C4-2B (cell line): Measurements from ENCODE around the gene PDPK1.

Experiments used
- H3K27ac ChIP-seq: fragments of 450-650 bp; 2 replicates; pipeline ENCODE4 v1.5.1; 2017
- ZFX ChIP-seq: fragments of 450-650 bp; IDR thresholded peaks from 2 replicates; pipeline ENCODE4 v1.6.1; 2017
- TF ChIP-seq, protein P1 (sequence below): fragments of 450-650 bp; conservative IDR thresholded peaks from 2 replicates; pipeline ENCODE4 v1.5.1; 2017; ENCODE audit warnings: mild to moderate bottlenecking

PDPK1 gene

DNA sequence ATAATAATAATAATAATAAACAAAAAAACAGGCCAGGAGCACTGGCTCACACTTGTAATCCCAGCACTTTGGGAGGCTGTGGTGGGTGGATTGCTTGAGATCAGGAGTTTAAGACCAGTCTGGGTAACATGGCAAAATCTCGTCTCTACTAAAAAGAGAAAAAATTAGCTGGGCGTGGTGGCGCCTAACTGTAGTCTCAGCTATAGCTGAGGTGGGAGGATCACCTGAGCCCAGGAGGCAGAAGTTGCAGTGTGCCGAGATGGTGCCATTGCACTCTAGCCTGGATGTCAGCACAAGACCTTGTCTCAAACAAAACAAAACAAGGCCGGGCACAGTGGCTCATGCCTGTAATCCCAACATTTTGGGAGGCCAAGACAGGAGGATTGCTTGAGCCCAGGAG lies 42.8 kb upstream of the PDPK1 start:
- TF ChIP-seq, protein P1, sequence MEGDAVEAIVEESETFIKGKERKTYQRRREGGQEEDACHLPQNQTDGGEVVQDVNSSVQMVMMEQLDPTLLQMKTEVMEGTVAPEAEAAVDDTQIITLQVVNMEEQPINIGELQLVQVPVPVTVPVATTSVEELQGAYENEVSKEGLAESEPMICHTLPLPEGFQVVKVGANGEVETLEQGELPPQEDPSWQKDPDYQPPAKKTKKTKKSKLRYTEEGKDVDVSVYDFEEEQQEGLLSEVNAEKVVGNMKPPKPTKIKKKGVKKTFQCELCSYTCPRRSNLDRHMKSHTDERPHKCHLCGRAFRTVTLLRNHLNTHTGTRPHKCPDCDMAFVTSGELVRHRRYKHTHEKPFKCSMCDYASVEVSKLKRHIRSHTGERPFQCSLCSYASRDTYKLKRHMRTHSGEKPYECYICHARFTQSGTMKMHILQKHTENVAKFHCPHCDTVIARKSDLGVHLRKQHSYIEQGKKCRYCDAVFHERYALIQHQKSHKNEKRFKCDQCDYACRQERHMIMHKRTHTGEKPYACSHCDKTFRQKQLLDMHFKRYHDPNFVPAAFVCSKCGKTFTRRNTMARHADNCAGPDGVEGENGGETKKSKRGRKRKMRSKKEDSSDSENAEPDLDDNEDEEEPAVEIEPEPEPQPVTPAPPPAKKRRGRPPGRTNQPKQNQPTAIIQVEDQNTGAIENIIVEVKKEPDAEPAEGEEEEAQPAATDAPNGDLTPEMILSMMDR, result no peak
- TF ChIP-seq ZFX, result no peak
- no peak overlapping the region for H3K27ac ChIP-seq

DNA sequence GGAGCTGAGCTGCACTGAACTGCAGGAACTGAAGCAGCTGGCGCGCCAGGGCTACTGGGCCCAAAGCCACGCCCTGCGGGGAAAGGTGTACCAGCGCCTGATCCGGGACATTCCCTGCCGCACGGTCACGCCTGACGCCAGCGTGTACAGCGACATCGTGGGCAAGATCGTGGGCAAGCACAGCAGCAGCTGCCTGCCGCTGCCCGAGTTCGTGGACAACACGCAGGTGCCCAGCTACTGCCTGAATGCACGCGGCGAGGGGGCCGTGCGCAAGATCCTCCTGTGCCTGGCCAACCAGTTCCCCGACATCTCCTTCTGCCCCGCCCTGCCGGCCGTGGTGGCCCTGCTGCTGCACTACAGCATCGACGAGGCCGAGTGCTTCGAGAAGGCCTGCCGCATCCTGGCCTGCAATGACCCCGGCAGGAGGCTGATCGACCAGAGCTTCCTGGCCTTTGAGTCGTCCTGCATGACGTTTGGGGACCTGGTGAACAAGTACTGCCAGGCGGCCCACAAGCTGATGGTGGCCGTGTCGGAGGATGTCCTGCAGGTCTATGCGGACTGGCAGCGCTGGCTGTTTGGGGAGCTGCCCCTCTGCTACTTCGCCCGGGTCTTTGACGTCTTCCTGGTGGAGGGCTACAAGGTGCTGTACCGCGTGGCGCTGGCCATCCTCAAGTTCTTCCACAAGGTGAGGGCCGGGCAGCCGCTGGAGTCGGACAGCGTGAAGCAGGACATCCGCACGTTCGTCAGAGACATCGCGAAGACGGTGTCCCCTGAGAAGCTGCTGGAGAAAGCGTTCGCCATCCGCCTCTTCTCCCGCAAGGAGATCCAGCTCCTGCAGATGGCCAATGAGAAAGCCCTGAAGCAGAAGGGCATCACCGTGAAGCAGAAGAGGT lies 41.4 kb upstream of the PDPK1 start:
- no peak for TF ChIP-seq ZFX
- TF ChIP-seq, protein P1, result no peak
- H3K27ac ChIP-seq, result peak overlapping the region; percentile 85

DNA sequence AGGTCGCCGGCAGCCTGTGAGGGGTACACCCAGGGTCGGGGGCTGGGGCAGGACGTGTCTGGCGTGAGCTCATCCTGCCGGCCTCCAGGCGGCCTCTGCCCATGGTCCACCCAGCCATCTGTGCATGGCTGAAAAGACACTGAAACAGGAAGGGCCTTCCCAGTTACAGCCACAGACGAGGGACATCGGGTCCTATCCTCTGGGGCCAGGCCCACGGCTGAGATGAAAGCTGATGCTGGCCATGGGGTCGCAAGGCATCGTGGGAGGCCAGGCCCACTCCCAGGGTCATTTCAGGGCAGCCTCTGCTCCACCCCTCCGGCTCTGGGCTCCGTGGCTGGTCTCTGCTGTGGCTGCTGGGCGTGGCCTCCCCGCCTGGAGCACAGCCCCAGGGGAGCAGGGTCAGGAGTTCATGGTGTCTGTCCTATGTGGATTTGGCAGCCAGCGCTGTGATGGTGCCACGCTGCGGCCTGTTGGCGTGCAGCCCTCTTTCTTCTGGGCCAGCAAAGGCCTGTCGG lies 40.6 kb upstream of the PDPK1 start:
- H3K27ac ChIP-seq, result peak overlapping the region; percentile 85
- TF ChIP-seq, protein P1, result no peak
- peak; percentile 29; the same call in 1 of the 2 replicates for TF ChIP-seq ZFX

DNA sequence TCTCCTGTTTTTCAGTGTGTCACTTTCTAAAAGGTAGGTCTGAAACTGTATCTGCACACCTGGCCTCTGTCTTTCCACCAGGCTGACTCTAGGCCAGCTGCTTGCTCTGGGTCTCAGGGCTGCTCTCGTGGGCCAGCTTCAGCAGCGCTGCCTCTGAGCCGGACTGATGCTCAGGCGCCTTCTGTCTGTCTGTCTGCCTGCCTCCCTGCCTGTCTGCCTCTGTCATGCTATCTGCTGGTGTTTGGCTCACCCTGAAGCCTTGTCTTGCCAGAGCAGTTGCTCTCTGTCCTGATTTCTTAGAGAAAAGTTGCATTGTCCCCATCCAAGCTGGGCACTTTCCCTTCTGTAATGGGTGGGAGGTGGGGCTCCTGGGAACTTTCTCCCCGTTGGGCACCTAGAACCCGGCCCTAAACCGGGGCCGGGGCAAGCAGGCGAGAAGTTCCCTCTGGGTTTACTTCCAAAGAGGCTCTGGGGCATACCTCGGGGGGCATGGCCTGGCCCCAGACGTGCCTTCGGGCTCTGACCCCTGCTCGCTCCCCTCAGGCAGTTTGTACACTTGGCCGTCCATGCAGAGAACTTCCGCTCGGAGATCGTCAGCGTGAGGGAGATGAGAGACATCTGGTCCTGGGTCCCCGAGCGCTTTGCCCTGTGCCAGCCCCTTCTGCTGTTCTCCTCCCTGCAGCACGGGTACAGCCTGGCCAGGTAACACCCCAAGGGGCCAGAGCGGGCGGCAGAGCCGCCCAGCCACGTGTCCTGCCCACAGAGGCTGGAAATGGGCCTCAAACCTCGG lies 39.9 kb upstream of the PDPK1 start:
- TF ChIP-seq ZFX, result no peak
- TF ChIP-seq, protein P1, result no peak
- peak overlapping the region; percentile 85 for H3K27ac ChIP-seq

DNA sequence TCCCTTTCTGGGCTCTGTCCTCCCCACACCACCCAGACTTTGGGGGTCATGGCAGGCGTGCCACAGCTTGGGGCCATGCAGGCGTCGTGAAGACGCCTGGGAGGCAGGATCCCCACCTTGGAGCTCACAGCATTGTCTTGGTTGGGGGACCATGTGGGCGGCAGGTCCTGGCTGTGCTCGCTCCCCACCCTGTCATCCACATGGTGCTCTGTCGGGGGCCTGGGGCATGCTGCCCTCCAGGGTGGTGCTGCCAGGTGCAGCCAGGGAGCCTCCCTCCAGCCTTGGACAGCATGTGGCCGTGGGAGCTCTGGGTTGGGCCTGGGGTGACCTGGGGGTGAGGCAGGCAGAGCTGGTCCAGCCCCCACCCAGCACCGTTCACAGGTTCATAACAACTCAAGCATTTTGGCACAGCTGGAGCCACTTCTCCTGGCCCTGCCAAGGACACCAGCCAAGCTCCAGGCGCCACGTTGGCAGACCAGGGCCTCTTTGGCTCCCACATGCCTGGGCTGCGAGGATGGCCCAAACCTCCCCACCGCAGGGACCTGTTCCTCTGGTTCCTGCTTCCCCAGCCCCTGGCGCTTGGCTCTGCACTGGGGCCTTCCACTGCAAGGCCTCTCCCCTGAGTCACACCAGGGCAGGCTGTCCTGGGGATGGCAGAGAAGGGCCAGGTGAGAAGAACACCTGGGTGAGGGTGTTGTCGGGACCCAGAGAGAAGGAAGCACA lies 39.1 kb upstream of the PDPK1 start:
- TF ChIP-seq, protein P1, result no peak
- peak; percentile 69; the same call in 1 of the 2 replicates for TF ChIP-seq ZFX
- peak overlapping the region; percentile 85 for H3K27ac ChIP-seq

DNA sequence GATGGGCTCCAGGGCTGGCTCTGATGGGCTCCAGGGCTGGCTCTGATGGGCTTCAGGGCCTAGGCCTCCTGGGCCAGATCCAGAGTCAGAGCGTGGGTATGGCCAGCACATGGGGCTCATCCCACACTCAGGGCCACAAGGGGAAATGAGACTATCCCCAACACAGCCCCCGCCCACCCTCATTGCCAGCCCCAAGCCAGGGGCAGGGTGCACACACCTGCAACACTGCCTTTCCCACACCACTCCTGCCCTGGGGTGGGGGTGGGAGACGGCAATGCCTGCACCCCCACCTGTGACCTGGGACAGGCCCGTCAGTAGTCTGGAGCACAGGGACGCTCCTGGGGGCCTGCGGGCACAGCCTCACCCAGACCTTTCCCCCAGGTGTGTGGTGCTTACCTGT lies 38.4 kb upstream of the PDPK1 start:
- TF ChIP-seq, protein P1, result no peak
- no peak for TF ChIP-seq ZFX
- H3K27ac ChIP-seq, result peak overlapping the region; percentile 85
